H1 (cell line): Measurements from ENCODE around the gene CKAP2L. TPM values are rescaled to one million over a fixed set of nuclear protein-coding genes. Genes with fewer than 3 reads are reported as not detected.

Experiments
- CTCF ChIA-PET: fragments of 300-600 bp; sonication (Branson Sonifier 250); formaldehyde crosslinking; loops from one replicate; lab custom pipeline; 2021; ENCODE audit not compliant: partially characterized antibody; lab: Charles Lee
- POLR2A ChIA-PET: fragments of 300-600 bp; sonication (Branson Sonifier 250); formaldehyde crosslinking; loops from one replicate; lab custom pipeline; 2021; ENCODE audit warnings: inconsistent platforms; ENCODE audit not compliant: partially characterized antibody; lab: Charles Lee
- DNase-seq, 2 experiments: peaks; one replicate each; pipeline versions ENCODE4 v3.0.0 to v3.0.0-alpha.2; 2010 to 2022; ENCODE audit warnings: low spot score in 2 of 2, low read depth in 1 of 2, mixed read lengths in 1 of 2
- FAIRE-seq: peaks from 2 replicates; lab custom pipeline; 2011; peaks lifted over from hg19 to GRCh38; lab: Jason Lieb, UNC
- H2AFZ ChIP-seq: 2 replicates; pipeline ENCODE4 v1.8.1; 2012; ENCODE audit warnings: low read length, inconsistent platforms
- H2AK5ac ChIP-seq: 2 replicates; pipeline ENCODE4 v1.6.1; 2013; ENCODE audit warnings: low read depth, low read length
- H2BK120ac ChIP-seq: replicated peaks from 2 replicates; pipeline ENCODE3; 2013; ENCODE audit warnings: low read depth, low read length, inconsistent platforms
- H2BK12ac ChIP-seq: 2 replicates; pipeline ENCODE4 v1.6.1; 2013; ENCODE audit warnings: low read depth, low read length
- H2BK15ac ChIP-seq: 2 replicates; pipeline ENCODE4 v1.6.1; 2013; ENCODE audit warnings: low read length
- H2BK20ac ChIP-seq: 2 replicates; pipeline ENCODE4 v1.6.1; 2013; ENCODE audit warnings: low read length
- H2BK5ac ChIP-seq: 2 replicates; pipeline ENCODE4 v1.6.1; 2013; ENCODE audit warnings: low read depth, low read length
- H3K14ac ChIP-seq: 2 replicates; pipeline ENCODE4 v1.6.1; 2013; ENCODE audit warnings: inconsistent platforms; ENCODE audit not compliant: insufficient read length
- H3K18ac ChIP-seq: 2 replicates; pipeline ENCODE4 v1.6.1; 2013; ENCODE audit warnings: low read length; ENCODE audit errors: extremely low read depth
- H3K23ac ChIP-seq: 2 replicates; pipeline ENCODE4 v1.6.1; 2013; ENCODE audit warnings: inconsistent platforms; ENCODE audit not compliant: insufficient read length
- H3K23me2 ChIP-seq: 2 replicates; pipeline ENCODE4 v1.6.1; 2013; ENCODE audit warnings: low read depth, low read length
- H3K27ac ChIP-seq: 2 replicates; pipeline ENCODE4 v1.6.1; 2011; ENCODE audit warnings: low read depth, low read length, inconsistent platforms
- H3K27me3 ChIP-seq, 4 experiments: replicated peaks in 1 of 4; 1 replicate in 1 of 4; 2 replicates in 3 of 4; pipeline versions ENCODE4 v1.6.1 to v1.8.1; 2011 to 2013; ENCODE audit warnings: low read length in 3 of 4, mild to moderate bottlenecking in 3 of 4, inconsistent platforms in 2 of 4, mixed read lengths in 2 of 4, moderate library complexity in 1 of 4; ENCODE audit not compliant: control insufficient read depth in 3 of 4, insufficient read depth in 3 of 4; ENCODE audit errors: extremely low read depth in 1 of 4
- H3K36me3 ChIP-seq, 4 experiments: 2 replicates each; pipeline versions ENCODE4 v1.6.1 to v1.8.1; 2011 to 2013; ENCODE audit warnings: mild to moderate bottlenecking in 4 of 4, low read length in 3 of 4, moderate library complexity in 2 of 4, control low read depth in 1 of 4, inconsistent platforms in 1 of 4; ENCODE audit not compliant: insufficient read depth in 4 of 4, control insufficient read depth in 2 of 4
- H3K4ac ChIP-seq: replicated peaks from 2 replicates; pipeline ENCODE3; 2013; ENCODE audit warnings: low read length, low read depth, mixed read lengths, inconsistent platforms; ENCODE audit not compliant: insufficient read length
- H3K4me1 ChIP-seq, 4 experiments: replicated peaks in 1 of 4; 1 replicate in 1 of 4; 2 replicates in 3 of 4; pipeline versions ENCODE4 v1.6.1 to v1.8.1; 2011 to 2013; ENCODE audit warnings: low read length in 3 of 4, inconsistent platforms in 2 of 4, mixed read lengths in 1 of 4; ENCODE audit not compliant: insufficient read depth in 4 of 4, control insufficient read depth in 3 of 4
- H3K4me2 ChIP-seq, 2 experiments: 2 replicates each; pipeline versions ENCODE4 v1.6.1 to v1.8.1; 2011 to 2013; ENCODE audit warnings: low read depth in 2 of 2, low read length in 2 of 2, control low read depth in 1 of 2, inconsistent platforms in 1 of 2, mild to moderate bottlenecking in 1 of 2; ENCODE audit not compliant: insufficient read depth in 1 of 2
- H3K4me3 ChIP-seq, 4 experiments: fragments of 200-600, 300-600 bp in 1 of 4; sonication (generic), shearing (Covaris generic), sonication (Bioruptor Twin) in 1 of 4; 2 replicates each; pipeline versions ENCODE4 v1.5.1 to v1.8.1; 2011 to 2016; ENCODE audit warnings: low read length in 4 of 4, low read depth in 3 of 4, control low read depth in 2 of 4, inconsistent platforms in 2 of 4, mild to moderate bottlenecking in 2 of 4, mixed read lengths in 1 of 4, moderate library complexity in 1 of 4; ENCODE audit not compliant: insufficient read depth in 2 of 4; ENCODE audit errors: extremely low read depth in 1 of 4
- H3K56ac ChIP-seq: replicated peaks from 2 replicates; pipeline ENCODE3; 2013; ENCODE audit warnings: low read depth, mild to moderate bottlenecking, mixed read lengths, low read length, inconsistent platforms; ENCODE audit not compliant: insufficient read length
- H3K79me1 ChIP-seq: 2 replicates; pipeline ENCODE4 v1.6.1; 2013; ENCODE audit warnings: low read depth, low read length, control low read depth
- H3K79me2 ChIP-seq, 2 experiments: 2 replicates each; pipeline versions ENCODE4 v1.6.1 to v1.8.1; 2012 to 2013; ENCODE audit warnings: low read length in 2 of 2, mild to moderate bottlenecking in 2 of 2, inconsistent platforms in 1 of 2; ENCODE audit not compliant: insufficient read depth in 2 of 2, control insufficient read depth in 1 of 2
- H3K9ac ChIP-seq, 4 experiments: replicated peaks in 1 of 4; 1 replicate in 1 of 4; 2 replicates in 3 of 4; pipeline versions ENCODE4 v1.6.1 to v1.8.1; 2011 to 2013; ENCODE audit warnings: low read depth in 3 of 4, low read length in 3 of 4, control low read depth in 2 of 4, mild to moderate bottlenecking in 2 of 4, moderate library complexity in 2 of 4, inconsistent platforms in 1 of 4; ENCODE audit errors: extremely low read depth in 1 of 4
- H3K9me3 ChIP-seq, 2 experiments: 2 replicates each; pipeline versions ENCODE4 v1.6.1 to v1.8.1; 2012 to 2013; ENCODE audit warnings: mild to moderate bottlenecking in 2 of 2, moderate library complexity in 2 of 2, control low read depth in 1 of 2, inconsistent platforms in 1 of 2, low read depth in 1 of 2, low read length in 1 of 2, mixed read lengths in 1 of 2; ENCODE audit not compliant: insufficient read depth in 2 of 2
- H4K20me1 ChIP-seq, 2 experiments: replicated peaks in 1 of 2; 2 replicates each; pipeline versions ENCODE3 to v1.8.1; 2011 to 2013; ENCODE audit warnings: inconsistent platforms in 2 of 2, low read length in 2 of 2, mild to moderate bottlenecking in 1 of 2; ENCODE audit not compliant: insufficient read depth in 2 of 2, control insufficient read depth in 1 of 2
- H4K5ac ChIP-seq: 2 replicates; pipeline ENCODE4 v1.6.1; 2013; ENCODE audit warnings: low read length, low read depth, mixed read lengths, inconsistent platforms; ENCODE audit not compliant: insufficient read length
- H4K8ac ChIP-seq: 2 replicates; pipeline ENCODE4 v1.8.0; 2013; ENCODE audit warnings: mild to moderate bottlenecking, moderate library complexity, low read length, inconsistent platforms; ENCODE audit not compliant: insufficient read depth; ENCODE audit errors: extremely low read depth
- H4K91ac ChIP-seq: replicated peaks from 2 replicates; pipeline ENCODE3; 2013; ENCODE audit warnings: low read length, mixed read lengths, inconsistent platforms; ENCODE audit not compliant: insufficient read length
- ASH2L ChIP-seq: fragments of 200-600, 300-600 bp; sonication (generic); IDR thresholded peaks from one replicate; pipeline ENCODE4 v1.7.1; 2017; ENCODE audit warnings: low read length
- BRCA1 ChIP-seq: IDR thresholded peaks from 2 replicates; pipeline ENCODE4 v1.6.1; 2012; ENCODE audit warnings: low read depth, low read length, improper control_type of control experiment
- CBX5 ChIP-seq: fragments of 300-800, 300-1000 bp; sonication (generic); IDR thresholded peaks from 2 replicates; pipeline ENCODE4 v1.7.1; 2016; ENCODE audit warnings: antibody characterized with exemption, low read length, low read depth
- HDAC2 ChIP-seq, 2 experiments: fragments of 300-600 bp in 1 of 2; sonication (generic) in 1 of 2; IDR thresholded peaks; 2 replicates each; pipeline ENCODE4 v1.6.1; 2011 to 2012; ENCODE audit warnings: low read depth in 2 of 2, low read length in 2 of 2, mild to moderate bottlenecking in 2 of 2, moderate library complexity in 2 of 2, borderline replicate concordance in 1 of 2, inconsistent platforms in 1 of 2
- KDM1A ChIP-seq: fragments of 200-600, 300-600 bp; sonication (generic); IDR thresholded peaks from 2 replicates; pipeline ENCODE4 v1.7.1; 2016; ENCODE audit warnings: mild to moderate bottlenecking, low read length, borderline replicate concordance
- MAFK ChIP-seq: IDR thresholded peaks from 2 replicates; pipeline ENCODE4 v1.6.1; 2012; ENCODE audit warnings: low read depth, mild to moderate bottlenecking, improper control_type of control experiment, low read length
- POLR2AphosphoS5 ChIP-seq: IDR thresholded peaks from 2 replicates; pipeline ENCODE4 v1.6.1; 2011; ENCODE audit warnings: low read depth, low read length
- POU5F1 ChIP-seq: IDR thresholded peaks from 2 replicates; pipeline ENCODE4 v1.6.1; 2011; ENCODE audit warnings: low read depth, mild to moderate bottlenecking, low read length, moderate library complexity
- RNF2 ChIP-seq: fragments of 200-900, 300-1000 bp; sonication (generic); IDR thresholded peaks from 2 replicates; pipeline ENCODE4 v1.7.1; 2016; ENCODE audit warnings: borderline replicate concordance, low read depth, mild to moderate bottlenecking, antibody characterized with exemption, low read length; ENCODE audit not compliant: poor library complexity, severe bottlenecking; ENCODE audit errors: missing control alignments
- SIN3A ChIP-seq, 2 experiments: IDR thresholded peaks in 1 of 2; conservative IDR thresholded peaks in 1 of 2; 2 replicates each; pipeline ENCODE4 v1.6.1; 2011 to 2012; ENCODE audit warnings: low read length in 2 of 2, improper control_type of control experiment in 1 of 2, low read depth in 1 of 2, mild to moderate bottlenecking in 1 of 2
- SP4 ChIP-seq: IDR thresholded peaks from 2 replicates; pipeline ENCODE4 v1.6.1; 2012; ENCODE audit warnings: low read length, inconsistent platforms
- TEAD4 ChIP-seq: IDR thresholded peaks from 2 replicates; pipeline ENCODE4 v1.6.1; 2012; ENCODE audit warnings: low read depth, low read length, inconsistent platforms, mixed read lengths
- WGBS, 2 experiments: shearing (Covaris generic) in 1 of 2; methylation state at CpG; one replicate each; pipeline versions ENCODE4 v1.1.6 to v1.1.7; 2013 to 2015; ENCODE audit warnings: low lambda C conversion rate in 2 of 2, mixed read lengths in 2 of 2, inconsistent platforms in 1 of 2, low coverage in 1 of 2, missing lambda C conversion rate in 1 of 2; ENCODE audit not compliant: insufficient replicate concordance in 2 of 2, insufficient coverage in 1 of 2, insufficient read length in 1 of 2; ENCODE audit errors: extremely low coverage in 1 of 2, missing lambda C conversion rate in 1 of 2; 5-methylcytosine and 5-hydroxymethylcytosine counted together
- polyA plus RNA-seq, 7 experiments: library from polyadenylated mRNA; depleted of rRNA in 3 of 7; stranded (reverse) in 5 of 7; unstranded in 2 of 7; fragments of >200 nt in 5 of 7; fragments of 200-250 nt in 2 of 7; gene quantifications; 1 replicate in 5 of 7; 2 replicates in 1 of 7; 4 replicates in 1 of 7; pipeline versions ENCODE4 v1.2.1 to v1.2.3, GENCODE V29; 2011 to 2013; ENCODE audit warnings: missing spikeins in 2 of 7, mixed read lengths in 2 of 7
- total RNA-seq: library from RNA; stranded (reverse); fragmentation: NEBNext Ultra II Directional; extraction: Animal tissue kit (Norgen Biotek cat#: 25700); gene quantifications from 2 replicates; pipeline ENCODE4 v1.2.1, GENCODE V29; 2021

The CKAP2L gene
- total and polyA plus RNA-seq, 2 of the 8 experiments (the other 6 are each of a cell fraction or from before 2014, with no cell fraction given): 2.5 to 20.7 TPM

- Histone ChIP-seq H3K9me3 (no peaks in the 10 kb centered on the region; a peak in 1 of 4 replicates), H4K8ac (no peak overlapping the region), H3K79me2 (no peaks in the 10 kb centered on the region), H3K27ac (no peak overlapping the region), H3K56ac (no peak overlapping the region), H3K79me1 (no peaks in the 10 kb centered on the region), H2BK12ac (no peak overlapping the region), H2BK15ac (no peak overlapping the region), H3K18ac (no peak overlapping the region), H3K14ac (no peak overlapping the region), H2AK5ac (no peak overlapping the region), H3K9ac (no peak overlapping the region), H4K91ac (no peak overlapping the region), H3K4me1 (no peaks in the 10 kb centered on the region; a peak in 1 of 7 replicates), H3K23ac (no peak overlapping the region), H3K36me3 (no peaks in the 10 kb centered on the region), H3K23me2 (no peaks in the 10 kb centered on the region), H4K5ac (no peak overlapping the region), H3K4me3 (no peak overlapping the region), H3K4me2 (no peak overlapping the region), H4K20me1 (no peaks in the 10 kb centered on the region), H2BK120ac (no peak overlapping the region), H2AFZ (no peak overlapping the region), H2BK5ac (no peak overlapping the region), H2BK20ac (no peak overlapping the region), H3K27me3 (no peaks in the 10 kb centered on the region), H3K4ac (no peak overlapping the region)
- 90% methylated on average over 4 of the region's 4 CpGs; no CpG with 5 or more reads in 1 of the 2 experiments for WGBS, 2 experiments
- no peak for FAIRE-seq
- CTCF ChIA-PET: interaction anchor here (1.0 to 1.9 kb wide), 3 partner anchors 9 to 52 kb away, joined by 4 to 10 read pairs (median 6); no protein-coding TSS in a partner anchor
- no peak for DNase-seq
- POLR2A ChIA-PET: interaction anchor here (1.3 kb wide), 1 partner anchor 50 kb away, joined by 3 read pairs; no protein-coding TSS in a partner anchor
- TF ChIP-seq HDAC2 (IDR thresholded peaks at IDR 0.05; ENCODE audit: borderline replicate concordance in 1 of 2, low read depth in 2 of 2, low read length in 2 of 2): no peak
- TF ChIP-seq ASH2L: no peak
- no peak for TF ChIP-seq RNF2
- no peak for TF ChIP-seq SP4
- no peak for TF ChIP-seq BRCA1
- TF ChIP-seq CBX5: no peak
- TF ChIP-seq POU5F1: no peak
- TF ChIP-seq MAFK: no peak
- TF ChIP-seq TEAD4: no peak
- no peak for TF ChIP-seq SIN3A (conservative IDR thresholded peaks at IDR 0.05 in 1 of 2, IDR thresholded peaks at IDR 0.05 in 1 of 2; ENCODE audit: low read depth in 1 of 2, low read length in 2 of 2)
- no peak for TF ChIP-seq KDM1A
- TF ChIP-seq POLR2AphosphoS5: no peak
Observed at GRCh38 chr2:112800881-112801583, 36.6 kb upstream of the CKAP2L start.
